Fibroblast of skin of abdomen (primary cell): ENCODE results near the gene TMEM26.
"Not testable (repeated sequence)": the region's sequence is repeated elsewhere in the genome, so short reads cannot be mapped to it uniquely, and the experiment has no call there.

Experiments
- DNase-seq: peaks from one replicate; pipeline ENCODE4 v3.0.0-alpha.2; 2013

Gene TMEM26

GRCh38 chr10:61398366-61399129 lies 54.6 kb downstream of the TMEM26 start:
- no peak for DNase-seq

- peak; percentile 62 for DNase-seq
These were observed 55.8 kb downstream of the TMEM26 start for GRCh38 chr10:61397175-61397986.

GRCh38 chr10:61391281-61391680 lies 61.9 kb downstream of the TMEM26 start:
- no peak for DNase-seq

- DNase-seq: no peak
These were observed 62.3 kb downstream of the TMEM26 start for GRCh38 chr10:61390851-61391250.

GRCh38 chr10:61389887-61390286 lies 63.3 kb downstream of the TMEM26 start:
- peak; percentile 14 for DNase-seq

GRCh38 chr10:61388986-61389385 lies 64.2 kb downstream of the TMEM26 start:
- DNase-seq: not testable (repeated sequence)

GRCh38 chr10:61385231-61386001 lies 67.8 kb downstream of the TMEM26 start:
- DNase-seq: no peak

- DNase-seq: not testable (repeated sequence)
These were observed 72.0 kb downstream of the TMEM26 start for GRCh38 chr10:61381153-61381552.

- DNase-seq: no peak
These were observed 74.3 kb downstream of the TMEM26 start for GRCh38 chr10:61378865-61379264.

- no peak for DNase-seq
These were observed 76.2 kb downstream of the TMEM26 start for GRCh38 chr10:61376908-61377368.

- DNase-seq: no peak
These were observed 76.8 kb downstream of the TMEM26 start for GRCh38 chr10:61376377-61376776.

- no peak for DNase-seq
These were observed 86.8 kb downstream of the TMEM26 start for GRCh38 chr10:61366365-61366764.

GRCh38 chr10:61364619-61365018 lies 88.6 kb downstream of the TMEM26 start:
- DNase-seq: no peak

- no peak for DNase-seq
These were observed 90.2 kb downstream of the TMEM26 start for GRCh38 chr10:61363006-61363405.

- DNase-seq: no peak
These were observed 93.7 kb downstream of the TMEM26 start for GRCh38 chr10:61359452-61359851.

GRCh38 chr10:61357687-61358086 lies 95.5 kb downstream of the TMEM26 start:
- no peak for DNase-seq
